NCI-H128 (cell line): ENCODE measurements around the gene ZFYVE28.

Source experiments
- DNase-seq: peaks from one replicate; lab custom pipeline; 2025; ENCODE audit not compliant: unreplicated experiment; lab: John Stamatoyannopoulos, UW

The ZFYVE28 gene

DNA sequence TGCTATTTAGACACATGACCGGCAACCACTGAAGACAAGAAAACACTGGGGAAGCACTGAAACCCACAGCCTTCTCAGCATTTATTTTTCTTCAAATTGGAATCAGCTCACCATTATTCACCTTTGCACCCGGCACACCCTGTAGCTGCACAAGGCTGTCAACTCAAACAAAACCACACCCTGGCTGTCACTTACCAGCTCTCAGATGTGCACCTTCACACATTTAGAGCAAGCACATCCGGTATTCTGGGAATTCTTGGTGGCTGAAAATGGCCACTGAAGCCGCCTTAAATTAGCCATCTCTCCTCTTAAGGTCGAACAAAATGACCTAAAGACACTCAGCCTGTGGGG, 5.9 kb downstream of the ZFYVE28 start:
- DNase-seq = no peak

GRCh38 chr4:2411786-2412510, 6.5 kb downstream of the ZFYVE28 start:
- no peak for DNase-seq

GRCh38 chr4:2409381-2409783, 9.1 kb downstream of the ZFYVE28 start:
- DNase-seq = no peak

DNA sequence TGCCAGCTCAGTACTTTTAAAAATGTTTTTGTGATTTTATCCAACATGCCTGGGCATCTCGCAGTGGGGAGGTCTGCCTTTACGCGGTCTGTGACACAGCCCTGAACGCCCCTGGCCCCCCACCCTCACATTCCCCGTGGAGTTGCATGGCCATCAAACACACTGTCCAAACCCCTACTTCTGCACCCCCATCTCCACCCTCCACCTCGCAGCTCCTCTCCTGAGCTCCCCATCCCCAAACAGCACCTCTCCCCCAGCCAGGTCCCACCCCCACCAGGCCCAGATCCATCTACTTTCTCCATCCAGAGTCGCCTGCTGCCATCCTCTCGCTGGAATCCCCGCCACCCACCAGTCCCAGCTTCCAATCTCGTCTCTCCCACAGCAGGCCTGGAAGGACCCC, 9.5 kb downstream of the ZFYVE28 start:
- no peak for DNase-seq

- no peak for DNase-seq
Measured at GRCh38 chr4:2408401-2408958, 10.0 kb downstream of the ZFYVE28 start.

DNA sequence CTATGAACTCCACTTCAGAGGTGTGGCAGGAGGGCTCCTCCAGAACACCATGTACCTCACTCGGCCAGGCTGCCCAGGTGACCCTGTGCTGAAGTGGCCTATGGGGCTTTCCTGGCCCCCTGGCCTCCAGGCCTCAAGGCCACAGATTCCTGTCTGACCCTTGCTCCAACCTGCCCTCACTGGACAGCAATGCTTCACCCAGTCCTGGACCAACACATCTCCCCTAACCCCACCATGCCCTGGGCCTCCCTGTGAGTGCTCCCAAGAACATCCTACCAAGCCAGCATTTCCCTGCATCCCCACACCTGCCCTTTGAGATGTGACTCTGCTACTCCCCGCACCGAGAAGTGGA, 10.5 kb downstream of the ZFYVE28 start:
- DNase-seq = no peak

DNA sequence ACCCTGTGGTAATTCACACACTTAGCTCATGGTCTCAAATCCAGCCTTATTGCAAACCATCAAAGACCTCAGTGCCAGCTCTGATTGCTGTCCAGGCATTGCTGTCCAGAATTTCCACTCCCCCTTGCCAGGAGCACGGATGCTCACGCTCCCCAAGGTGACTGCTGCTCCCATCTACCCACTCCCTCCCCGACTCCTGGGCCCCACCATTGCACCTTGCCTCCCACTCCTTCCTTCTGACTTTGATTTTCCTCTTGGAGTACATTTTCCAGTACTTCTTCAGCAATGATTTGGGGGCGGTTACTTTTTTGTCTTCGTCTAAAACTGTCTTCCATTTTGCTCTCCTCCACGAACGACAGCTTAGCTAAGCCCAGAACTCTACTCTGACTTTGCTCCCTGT, 11.5 kb downstream of the ZFYVE28 start:
- no peak for DNase-seq

DNA sequence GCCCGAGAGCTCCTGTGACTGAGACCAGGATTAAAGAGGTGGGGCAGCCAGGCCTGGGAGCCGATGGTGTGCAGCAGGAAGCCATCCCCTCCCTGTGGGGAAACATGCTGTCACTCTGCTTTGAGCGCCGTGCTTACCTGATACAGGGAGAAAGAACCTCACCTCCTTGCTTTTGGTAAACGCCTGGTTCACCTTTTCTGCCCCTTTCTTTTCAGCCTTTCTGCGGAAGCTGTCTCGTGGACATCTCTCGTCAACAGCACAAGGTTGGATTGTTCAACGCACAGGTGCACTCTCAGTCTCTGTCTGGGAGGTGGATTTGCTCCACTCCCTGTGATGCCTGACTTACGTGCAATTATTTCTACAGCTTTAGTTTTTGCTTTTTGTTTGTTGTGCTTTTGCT, 12.0 kb downstream of the ZFYVE28 start:
- no peak for DNase-seq

DNA sequence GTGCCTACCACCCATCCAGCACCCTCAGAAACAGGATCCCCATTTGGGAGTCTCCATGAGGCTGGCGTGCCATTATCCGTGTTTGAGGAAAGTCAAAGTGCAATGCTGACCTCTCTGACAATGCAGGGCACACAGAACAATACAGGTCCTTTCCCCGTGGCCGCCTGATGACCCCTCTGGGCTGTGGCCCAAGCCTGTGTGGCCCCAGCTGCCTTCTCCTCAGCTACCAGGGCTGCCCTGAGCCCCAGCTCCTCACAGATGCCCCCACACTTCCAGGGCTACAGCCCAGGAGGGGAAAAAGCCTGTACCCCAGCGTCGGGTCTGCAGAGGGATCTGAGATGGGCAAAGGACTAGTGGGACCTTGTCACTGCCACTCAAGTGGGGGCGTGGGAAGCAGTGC, 15.5 kb downstream of the ZFYVE28 start:
- DNase-seq = no peak

DNA sequence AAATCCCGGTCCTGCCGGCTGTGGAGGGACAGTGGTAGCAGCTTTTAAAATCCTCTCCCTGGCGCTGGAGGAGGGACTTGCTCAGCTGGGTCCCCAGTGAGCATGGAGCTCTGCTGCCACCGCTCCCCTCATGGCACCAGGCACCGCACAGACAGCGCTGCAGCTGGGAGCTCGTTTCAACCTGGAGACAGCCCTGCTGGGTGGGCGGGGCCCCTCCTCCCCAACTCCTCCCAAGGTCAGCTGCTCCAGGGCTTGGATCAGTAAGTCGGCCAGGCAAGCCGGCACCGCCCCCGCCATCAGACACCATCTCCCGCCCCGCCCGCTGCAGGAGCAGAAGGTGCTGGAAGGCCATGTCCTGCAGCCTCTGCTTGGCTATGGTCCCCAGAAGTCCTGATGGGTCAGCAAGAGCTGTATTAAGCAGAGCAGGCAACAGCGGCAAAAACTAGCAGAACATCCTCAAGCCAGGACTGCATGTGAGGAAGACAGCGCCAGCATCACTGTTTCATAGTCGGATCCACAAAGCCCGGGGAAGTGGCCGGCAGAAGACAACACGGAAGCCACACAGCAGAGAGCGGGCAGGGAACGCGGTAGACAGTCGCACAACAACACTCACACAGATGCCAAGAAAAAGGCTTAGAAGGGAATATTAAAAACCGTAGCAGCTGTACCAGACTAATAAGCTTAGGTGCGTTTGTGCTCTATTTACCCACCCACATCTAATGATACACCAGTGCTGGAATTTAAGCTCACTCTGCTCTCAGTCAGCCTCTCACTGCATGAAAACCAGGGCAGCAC, 16.2 kb downstream of the ZFYVE28 start:
- DNase-seq = no peak

GRCh38 chr4:2401610-2401983, 16.8 kb downstream of the ZFYVE28 start:
- DNase-seq = no peak

- no peak for DNase-seq
Measured at GRCh38 chr4:2400841-2401609, 17.4 kb downstream of the ZFYVE28 start.

DNA sequence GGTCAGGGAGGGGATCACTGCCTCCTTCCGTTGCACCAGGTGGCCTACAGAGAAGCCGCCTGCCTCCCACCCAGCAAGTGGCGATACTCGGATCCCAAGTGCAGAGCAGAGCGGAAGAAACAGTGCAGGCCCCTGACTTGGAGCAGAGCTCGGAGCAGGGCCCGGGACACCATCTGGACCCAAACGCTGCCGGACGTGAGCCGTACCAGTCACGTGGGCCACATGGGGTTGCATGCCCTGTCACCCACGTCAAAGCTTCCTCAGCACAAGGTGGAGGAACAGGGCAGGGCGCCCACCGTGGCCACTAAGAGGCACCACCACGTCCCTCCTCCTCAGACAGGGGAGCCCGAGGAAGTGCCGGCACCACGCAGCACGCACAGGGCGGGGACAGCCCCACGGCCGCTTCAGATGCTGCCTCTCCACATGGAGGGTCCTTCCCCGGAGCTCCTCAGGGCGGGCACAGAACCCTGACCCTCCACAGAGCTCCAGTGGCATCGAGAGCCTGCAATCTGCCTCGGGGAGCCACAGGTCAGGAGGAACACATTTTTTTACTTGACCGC, 18.7 kb downstream of the ZFYVE28 start:
- no peak for DNase-seq

- no peak for DNase-seq
Measured at GRCh38 chr4:2399216-2399615, 19.2 kb downstream of the ZFYVE28 start.

- DNase-seq = no peak
Measured at GRCh38 chr4:2397596-2398379, 20.7 kb downstream of the ZFYVE28 start.

GRCh38 chr4:2396781-2397368, 21.6 kb downstream of the ZFYVE28 start:
- DNase-seq = no peak

DNA sequence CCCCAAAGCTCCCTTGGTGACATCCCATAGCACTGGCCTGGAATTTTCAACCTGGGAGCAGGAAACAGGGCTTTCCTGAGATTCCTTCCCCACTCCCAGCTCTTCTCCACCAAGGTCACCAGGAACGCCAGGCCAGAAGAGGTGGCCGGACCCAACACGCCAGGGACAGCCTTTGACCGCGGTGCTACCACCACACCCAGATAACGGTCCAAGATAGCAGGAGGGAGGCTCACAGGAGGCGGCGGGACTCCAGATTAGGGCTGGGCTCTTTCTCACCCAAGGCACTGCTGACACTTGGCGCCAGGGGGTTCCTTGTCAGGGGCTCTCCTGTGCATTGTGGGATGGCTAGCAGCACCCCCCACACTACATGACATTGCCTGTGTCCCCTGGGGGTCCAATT, 22.9 kb downstream of the ZFYVE28 start:
- DNase-seq = no peak

DNA sequence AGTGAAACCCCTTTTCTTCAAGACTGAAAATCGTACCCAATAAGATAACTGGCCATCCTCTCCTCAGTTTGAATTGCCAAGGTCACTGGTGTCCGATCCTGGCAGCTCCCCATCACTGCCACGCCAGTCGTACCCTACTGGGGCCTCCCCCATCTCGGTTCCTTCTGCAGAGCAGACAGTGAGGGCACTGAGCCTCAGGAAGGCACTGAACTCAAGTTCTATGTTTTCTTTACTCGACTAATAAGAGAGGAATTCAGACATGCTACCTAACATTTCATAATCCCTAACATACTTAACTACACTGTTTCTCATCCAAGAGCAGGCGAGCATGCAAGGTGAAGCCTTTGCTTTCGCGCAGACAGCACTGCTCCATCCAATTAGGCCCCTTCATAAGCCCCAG, 23.4 kb downstream of the ZFYVE28 start:
- no peak for DNase-seq

- DNase-seq = no peak
Measured at GRCh38 chr4:2394528-2394927, 23.9 kb downstream of the ZFYVE28 start.
